DMS153 (cell line): ENCODE results near the gene EPC2.
A peak's percentile ranks its signal among the peaks of the same experiment; 100 is the strongest.

Source experiments
- DNase-seq: peaks from one replicate; lab custom pipeline; 2025; lab: John Stamatoyannopoulos, UW

EPC2 gene

GRCh38 chr2:148643998-148644882, at the start of gene EPC2:
EPC2 (plus strand) TSS chr2:148644751; CDS start chr2:148645018, 267 bp downstream.
- peak; percentile 71 for DNase-seq

- DNase-seq = no peak
Observed at GRCh38 chr2:148596018-148596417, 48.5 kb upstream of the EPC2 start.

- no peak for DNase-seq
Observed at GRCh38 chr2:148599109-148599991, 45.2 kb upstream of the EPC2 start.

- no peak for DNase-seq
Observed at GRCh38 chr2:148602885-148603561, 41.5 kb upstream of the EPC2 start.

- DNase-seq = no peak
Observed at GRCh38 chr2:148603562-148603920, 41.0 kb upstream of the EPC2 start.

- DNase-seq = no peak
Observed at GRCh38 chr2:148604927-148605326, 39.6 kb upstream of the EPC2 start.

- no peak for DNase-seq
Observed at GRCh38 chr2:148607566-148607965, 37.0 kb upstream of the EPC2 start.

- no peak for DNase-seq
Observed at GRCh38 chr2:148613231-148614013, 31.1 kb upstream of the EPC2 start.

- DNase-seq = peak; percentile 72
Observed at GRCh38 chr2:148614014-148614321, 30.6 kb upstream of the EPC2 start.

GRCh38 chr2:148614322-148615049, 30.1 kb upstream of the EPC2 start:
- DNase-seq = peak; percentile 31

- no peak for DNase-seq
Observed at GRCh38 chr2:148615381-148615841, 29.1 kb upstream of the EPC2 start.

- DNase-seq = no peak
Observed at GRCh38 chr2:148616662-148617061, 27.9 kb upstream of the EPC2 start.

- no peak for DNase-seq
Observed at GRCh38 chr2:148617219-148617618, 27.3 kb upstream of the EPC2 start.

GRCh38 chr2:148619560-148620195, 24.9 kb upstream of the EPC2 start:
- DNase-seq = no peak

GRCh38 chr2:148622366-148622765, 22.2 kb upstream of the EPC2 start:
- DNase-seq = no peak

GRCh38 chr2:148623086-148623485, 21.5 kb upstream of the EPC2 start:
- DNase-seq = no peak

GRCh38 chr2:148627224-148627623, 17.3 kb upstream of the EPC2 start:
- no peak for DNase-seq

- no peak for DNase-seq
Observed at GRCh38 chr2:148634749-148635148, 9.8 kb upstream of the EPC2 start.

- no peak for DNase-seq
Observed at GRCh38 chr2:148638543-148638942, 6.0 kb upstream of the EPC2 start.

- DNase-seq = no peak
Observed at GRCh38 chr2:148640767-148641166, 3.8 kb upstream of the EPC2 start.
